Retina (tissue), 1 donor: ENCODE results near the gene LIMS2.

ENCODE experiments used
- DNase-seq: peaks from one replicate; pipeline ENCODE4 v3.0.0-alpha.2; 2016

The LIMS2 gene

GRCh38 chr2:127700527-127701192, 25.3 kb upstream of the LIMS2 start:
- DNase-seq, result peak; percentile 38

- DNase-seq, result no peak
Observed at GRCh38 chr2:127698553-127699355, 23.4 kb upstream of the LIMS2 start.

- DNase-seq, result no peak
Observed at GRCh38 chr2:127697482-127698180, 22.3 kb upstream of the LIMS2 start.

- DNase-seq, result peak; percentile 67
Observed at GRCh38 chr2:127695491-127696472, 20.5 kb upstream of the LIMS2 start.

GRCh38 chr2:127694986-127695385, 19.7 kb upstream of the LIMS2 start:
- DNase-seq, result no peak

- no peak for DNase-seq
Observed at GRCh38 chr2:127690696-127691095, 15.4 kb upstream of the LIMS2 start.

- no peak for DNase-seq
Observed at GRCh38 chr2:127688405-127688804, 13.1 kb upstream of the LIMS2 start.

GRCh38 chr2:127685410-127686080, 10.2 kb upstream of the LIMS2 start:
- no peak for DNase-seq

GRCh38 chr2:127683757-127684156, 8.4 kb upstream of the LIMS2 start:
- no peak for DNase-seq

GRCh38 chr2:127683056-127683455, 7.7 kb upstream of the LIMS2 start:
- DNase-seq, result no peak

- no peak for DNase-seq
Observed at GRCh38 chr2:127681976-127682857, 6.9 kb upstream of the LIMS2 start.

GRCh38 chr2:127681288-127681804, 6.0 kb upstream of the LIMS2 start:
- DNase-seq, result peak; percentile 56

GRCh38 chr2:127680706-127681287, 5.5 kb upstream of the LIMS2 start:
- no peak for DNase-seq

- no peak for DNase-seq
Observed at GRCh38 chr2:127679680-127680361, 4.5 kb upstream of the LIMS2 start.

- no peak for DNase-seq
Observed at GRCh38 chr2:127678991-127679390, 3.7 kb upstream of the LIMS2 start.

- DNase-seq, result no peak
Observed at GRCh38 chr2:127678531-127678930, 3.2 kb upstream of the LIMS2 start.

GRCh38 chr2:127676906-127677305, 1.6 kb upstream of the LIMS2 start:
- DNase-seq, result no peak

GRCh38 chr2:127674241-127675209, 805 bp downstream of the LIMS2 start:
- peak; percentile 57 for DNase-seq
